Stimulated activated CD4-positive, alpha-beta T cell treated with anti-CD3 and anti-CD28 coated beads, Interleukin-1b, Interleukin-23, amount 100 ng/mL, for 1 hour (primary cell): Measurements from ENCODE around the gene DACT3.

Experiments
- DNase-seq, 2 donors: peaks; one replicate each; pipeline ENCODE4 v3.0.0-alpha.2; 2020; ENCODE audit warnings: low read depth in 2 of 2

The DACT3 gene

GRCh38 chr19:46661020-46661731 lies at the start of gene DACT3:
DACT3 (minus strand) TSS chr19:46661182; CDS start chr19:46661064, 118 bp downstream.
- peak; percentile 99 to 100 for DNase-seq

DNA sequence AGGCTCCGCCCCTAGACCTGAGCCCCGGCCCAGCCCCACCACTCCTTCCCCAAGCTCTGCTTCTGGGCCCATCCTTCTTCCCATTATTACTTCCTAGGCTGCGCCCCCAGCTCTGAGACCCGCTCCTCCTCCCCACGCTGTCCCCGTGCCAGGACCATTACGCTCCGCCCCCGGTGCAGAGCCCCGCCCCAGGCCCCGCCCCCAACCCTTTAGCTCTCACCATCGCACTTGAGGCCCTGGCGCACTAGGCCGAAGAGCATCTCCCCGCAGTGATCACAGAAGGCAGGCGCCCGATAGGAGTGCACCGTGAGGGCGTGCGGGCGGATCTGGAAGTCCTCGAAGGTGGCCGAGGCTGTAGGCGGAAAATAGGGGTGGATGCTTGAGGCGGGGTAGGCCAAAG lies 49.7 kb upstream of the DACT3 start:
- DNase-seq = no peak

GRCh38 chr19:46704379-46705076 lies 43.5 kb upstream of the DACT3 start:
- peak; percentile 80 to 97 for DNase-seq

DNA sequence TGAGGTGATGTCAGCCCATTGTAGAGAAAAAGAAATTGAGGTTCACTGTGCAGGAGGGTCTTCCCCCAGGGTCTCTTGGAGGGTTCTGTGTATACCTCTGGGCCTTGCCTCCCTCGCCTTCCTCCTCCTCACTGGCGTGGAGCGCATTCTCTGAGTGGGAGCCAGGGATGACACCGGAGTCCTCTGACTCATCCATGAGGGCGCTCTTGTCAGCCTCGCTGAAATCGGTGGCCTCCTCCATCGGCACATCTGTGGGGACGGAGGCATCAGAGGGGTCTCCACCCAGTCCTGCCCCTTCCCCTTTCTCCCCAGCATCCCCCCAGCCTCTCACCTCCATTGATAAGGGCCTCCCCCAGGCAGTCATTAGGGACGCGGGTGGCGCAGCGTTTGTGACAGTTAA lies 39.7 kb upstream of the DACT3 start:
- no peak for DNase-seq

- DNase-seq = no peak
Observed at GRCh38 chr19:46698395-46699321, 37.7 kb upstream of the DACT3 start.

DNA sequence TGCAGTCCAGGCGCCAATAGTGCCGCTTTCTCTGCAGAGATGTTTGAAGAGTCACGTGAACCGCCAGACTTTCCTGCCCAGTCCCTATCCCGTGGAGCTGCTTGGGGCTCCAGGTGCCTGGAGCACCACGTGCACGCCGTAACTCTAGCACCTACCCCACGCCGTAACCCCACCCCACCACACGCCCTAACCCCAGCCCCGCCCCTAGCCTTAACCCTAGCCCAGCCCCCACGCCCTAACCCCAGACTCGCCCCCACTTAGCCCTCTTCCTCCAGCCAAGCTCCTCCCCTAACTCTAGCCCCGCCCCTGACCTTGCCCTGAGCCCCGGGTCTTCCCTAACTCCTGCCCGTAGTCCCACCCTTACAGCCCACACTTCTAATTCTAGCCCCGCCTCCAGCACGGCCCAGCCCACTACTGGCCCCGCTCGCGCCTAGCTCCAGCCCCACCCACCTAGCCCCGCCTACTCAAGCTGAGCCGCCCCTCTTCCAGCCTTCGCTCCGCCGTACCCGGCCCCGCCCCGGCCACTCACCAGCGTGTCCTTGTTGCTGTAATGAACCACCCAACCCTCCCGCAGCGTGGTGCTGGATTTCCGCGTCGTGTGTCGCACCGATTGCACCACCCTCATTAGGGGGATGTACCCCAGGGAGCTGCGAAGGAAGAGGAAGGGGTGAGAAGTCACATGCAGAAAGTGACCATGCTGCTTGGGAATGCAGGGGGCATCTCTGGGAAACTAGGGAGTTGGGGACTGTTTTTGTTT lies 36.4 kb upstream of the DACT3 start:
- DNase-seq = no peak

- no peak for DNase-seq
Observed at GRCh38 chr19:46696866-46697203, 35.9 kb upstream of the DACT3 start.

DNA sequence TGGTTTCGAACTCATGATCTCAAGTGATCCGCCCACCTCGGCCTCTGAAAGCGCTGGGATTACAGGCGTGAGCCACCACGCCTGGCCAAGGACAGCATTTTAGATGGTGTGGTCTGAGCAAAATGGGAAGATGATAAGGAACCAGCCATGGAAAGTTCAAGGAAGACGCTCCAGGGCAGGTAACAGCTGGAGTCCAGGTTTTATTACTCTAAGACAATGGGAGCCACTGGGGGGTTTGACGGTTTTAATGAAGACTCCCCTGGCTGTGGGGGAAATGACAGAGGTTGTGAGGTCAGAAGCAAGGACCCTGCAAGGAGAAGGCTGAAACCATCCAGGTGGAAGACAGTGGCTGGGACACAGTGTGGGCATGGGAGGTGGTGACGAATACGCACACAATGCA lies 35.1 kb upstream of the DACT3 start:
- DNase-seq = no peak

DNA sequence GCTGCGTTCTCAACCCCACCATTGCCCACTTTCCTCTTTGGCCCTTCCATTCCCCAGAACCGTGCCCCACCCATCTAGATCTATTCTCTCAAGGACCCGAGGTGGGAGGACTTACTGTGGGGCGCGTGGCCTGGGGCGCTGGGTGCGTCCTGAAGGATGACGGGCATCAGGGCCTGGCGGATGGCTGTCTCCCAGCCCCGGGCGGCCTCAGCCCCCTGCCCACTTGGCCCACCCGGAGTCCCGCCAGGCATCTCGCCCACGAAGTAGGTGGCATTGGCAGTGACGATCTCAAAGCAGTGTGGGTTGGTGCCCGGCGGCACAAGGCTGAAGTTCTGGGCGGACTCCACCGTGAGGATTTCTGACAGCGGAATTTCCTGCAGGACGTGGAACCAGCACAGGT lies 32.8 kb upstream of the DACT3 start:
- DNase-seq = no peak

DNA sequence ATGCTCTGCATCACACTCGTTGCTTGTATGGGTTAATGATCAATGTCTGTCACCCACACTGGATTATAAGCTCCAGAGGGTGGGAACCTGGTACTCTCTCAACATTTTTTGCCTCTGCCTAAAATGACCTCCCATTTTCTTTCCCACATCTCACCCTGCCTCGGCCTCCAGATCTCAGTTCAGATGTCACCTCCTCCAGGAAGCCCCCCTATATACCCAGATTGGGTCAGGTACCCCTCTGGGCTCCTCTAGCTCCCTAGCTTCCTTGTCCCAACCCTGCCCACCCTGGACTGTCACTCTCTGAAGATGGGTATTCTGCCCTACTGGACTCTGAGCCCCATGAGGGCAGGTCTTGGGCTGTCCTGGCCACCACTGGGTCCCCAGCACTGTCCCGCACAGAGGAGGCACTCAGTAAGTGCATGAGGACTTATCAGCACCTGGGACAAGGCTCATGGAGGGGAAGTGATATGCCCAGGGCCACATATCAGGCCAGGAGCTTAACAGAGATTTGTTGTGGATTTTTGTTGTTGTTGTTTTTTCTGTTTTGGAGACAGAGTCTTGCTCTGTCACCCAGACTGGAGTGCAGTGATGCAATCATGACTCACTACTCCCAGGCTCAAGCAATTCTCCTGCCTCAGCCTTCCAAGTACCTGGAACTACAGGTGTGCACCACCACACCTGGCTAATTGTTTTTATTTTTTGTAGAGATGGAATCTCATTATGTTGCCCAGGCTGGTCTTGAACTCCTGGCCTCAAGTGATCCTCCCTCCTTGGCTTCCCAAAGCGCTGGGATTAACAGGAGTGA lies 32.1 kb upstream of the DACT3 start:
- no peak for DNase-seq

GRCh38 chr19:46691948-46692347 lies 31.0 kb upstream of the DACT3 start:
- no peak for DNase-seq

- no peak for DNase-seq
Observed at GRCh38 chr19:46691104-46691503, 30.1 kb upstream of the DACT3 start.

DNA sequence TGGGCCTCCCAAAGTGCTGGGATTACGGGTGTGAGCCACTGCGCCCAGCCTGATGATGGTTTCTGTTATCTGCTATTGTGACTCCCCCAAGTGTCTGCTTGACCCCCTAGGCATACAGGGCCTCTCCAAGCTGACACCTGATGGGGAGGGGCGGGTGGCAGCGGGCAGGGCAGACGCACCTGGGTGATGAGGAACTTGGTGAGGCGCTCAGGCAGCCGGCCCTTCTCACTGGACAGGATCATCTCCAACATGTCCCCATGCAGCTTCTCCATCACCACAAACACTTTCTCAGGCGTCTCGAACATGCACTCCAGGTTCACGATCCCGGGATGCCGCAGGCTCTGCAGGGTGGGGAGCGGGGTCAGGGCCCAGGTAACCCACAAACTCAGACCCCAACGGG lies 28.4 kb upstream of the DACT3 start:
- no peak for DNase-seq

GRCh38 chr19:46687438-46688145 lies 26.6 kb upstream of the DACT3 start:
- DNase-seq = no peak

- no peak for DNase-seq
Observed at GRCh38 chr19:46685189-46685588, 24.2 kb upstream of the DACT3 start.

GRCh38 chr19:46678110-46678732 lies 17.2 kb upstream of the DACT3 start:
- peak in 1 of 2 donors; percentile 31 for DNase-seq

DNA sequence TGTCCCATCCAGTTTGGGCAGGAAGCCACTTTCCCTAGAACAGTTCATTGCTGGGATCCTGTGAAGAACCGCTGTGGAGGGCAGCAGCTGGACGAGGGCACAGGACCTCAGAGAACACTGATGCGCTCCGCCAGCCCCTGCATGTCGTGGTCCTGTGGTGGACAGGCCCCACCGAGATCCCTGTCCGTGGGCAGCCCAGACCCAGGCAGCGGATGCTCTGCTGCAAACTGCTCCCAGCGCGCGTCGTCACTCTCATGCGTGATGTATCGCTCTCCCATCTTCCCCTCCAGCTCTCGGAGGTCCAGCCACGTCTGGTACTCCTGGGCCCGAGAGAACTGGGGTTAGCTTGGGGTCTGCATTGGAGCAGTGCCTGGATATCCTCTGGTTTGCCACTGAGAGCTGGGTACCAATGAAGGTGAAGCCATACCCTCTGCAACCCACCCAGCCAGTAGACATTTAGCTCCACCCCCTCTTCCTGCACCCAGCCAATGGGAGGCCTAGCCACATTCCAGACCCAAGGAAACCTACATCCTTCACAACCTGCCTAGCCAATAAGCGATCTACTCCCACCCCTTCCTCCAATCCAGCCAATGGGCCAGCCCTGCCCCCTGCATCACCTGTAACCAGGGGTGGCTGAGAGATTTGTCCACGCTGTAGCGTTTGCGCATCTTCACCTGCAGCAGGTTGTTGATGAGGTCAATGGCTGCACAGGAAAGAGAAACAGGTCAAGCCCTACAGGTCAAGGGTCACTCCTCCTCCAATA lies 13.6 kb upstream of the DACT3 start:
- no peak for DNase-seq

GRCh38 chr19:46670813-46671212 lies 9.8 kb upstream of the DACT3 start:
- no peak for DNase-seq

- no peak for DNase-seq
Observed at GRCh38 chr19:46668662-46669061, 7.7 kb upstream of the DACT3 start.
